K562 (cell line): ENCODE measurements around the gene TMPO. TPM values are rescaled to one million over a fixed set of nuclear protein-coding genes. Genes with fewer than 3 reads are reported as not detected.

ENCODE experiments used
- C11orf30 ChIP-seq: fragments of 450-650 bp; IDR thresholded peaks from 2 replicates; pipeline ENCODE4 v1.6.1; 2016; ENCODE audit warnings: low read depth, mild to moderate bottlenecking
- CCNT2 ChIP-seq: IDR thresholded peaks from 2 replicates; pipeline ENCODE4 v1.6.1; 2011; ENCODE audit warnings: borderline replicate concordance, low read depth, mild to moderate bottlenecking, moderate library complexity, mixed read lengths, low read length; ENCODE audit not compliant: insufficient read length; ENCODE audit errors: extremely low read depth
- CREB1 ChIP-seq, 2 experiments: sonication (generic) in 1 of 2; formaldehyde crosslinking in 1 of 2; IDR thresholded peaks; 2 replicates each; pipeline versions ENCODE4 v1.6.1 to v1.8.0; 2012 to 2022; ENCODE audit warnings: inconsistent platforms in 1 of 2, mild to moderate bottlenecking in 1 of 2, missing genetic modification reagents in 1 of 2, moderate library complexity in 1 of 2
- FIP1L1 ChIP-seq: fragments of 200-400 bp; formaldehyde crosslinking; IDR thresholded peaks from 2 replicates; pipeline ENCODE4 v1.6.1; 2018; ENCODE audit warnings: mild to moderate bottlenecking, low read depth, low read length; ENCODE audit not compliant: poor library complexity, severe bottlenecking
- HDAC3 ChIP-seq: fragments of 450-650 bp; IDR thresholded peaks from 2 replicates; pipeline ENCODE4 v1.6.1; 2018; ENCODE audit warnings: borderline replicate concordance, mild to moderate bottlenecking, moderate library complexity; ENCODE audit not compliant: partially characterized antibody
- HNRNPLL ChIP-seq: fragments of 200-400 bp; formaldehyde crosslinking; IDR thresholded peaks from 2 replicates; pipeline ENCODE4 v1.6.1; 2017; ENCODE audit warnings: low read length, low read depth, mild to moderate bottlenecking; ENCODE audit not compliant: poor library complexity, severe bottlenecking
- MBD2 ChIP-seq: sonication (generic); IDR thresholded peaks from 2 replicates; pipeline ENCODE4 v1.6.1; 2016; ENCODE audit warnings: low read depth, borderline replicate concordance
- RBBP5 ChIP-seq: fragments of 200-600 bp; sonication (generic); IDR thresholded peaks from 2 replicates; pipeline ENCODE4 v1.6.1; 2012; ENCODE audit warnings: borderline replicate concordance, mild to moderate bottlenecking, low read length, control low read depth, inconsistent platforms; ENCODE audit not compliant: insufficient read depth, poor library complexity, severe bottlenecking
- RBFOX2 ChIP-seq: fragments of 200-400 bp; formaldehyde crosslinking; IDR thresholded peaks from 2 replicates; pipeline ENCODE4 v1.6.1; 2017; ENCODE audit warnings: low read depth, mild to moderate bottlenecking, low read length, moderate library complexity
- STAT6 ChIP-seq: sonication (generic); formaldehyde crosslinking; IDR thresholded peaks from 2 replicates; pipeline ENCODE4 v1.8.1; 2023; ENCODE audit warnings: mild to moderate bottlenecking, missing genetic modification reagents
- TEAD2 ChIP-seq: fragments of 450-650 bp; IDR thresholded peaks from 2 replicates; pipeline ENCODE4 v1.6.1; 2016; ENCODE audit warnings: missing genetic modification characterization, control low read depth, missing compliant biosample characterization
- THAP12 ChIP-seq: fragments of 250-450 bp; sonication (Bioruptor Pico); IDR thresholded peaks from 2 replicates; pipeline ENCODE4 v1.9.0; 2021; ENCODE audit warnings: mild to moderate bottlenecking, inconsistent platforms
- THRB ChIP-seq: fragments of 450-650 bp; formaldehyde crosslinking; conservative IDR thresholded peaks from 2 replicates; pipeline ENCODE4 v1.4.0; 2022; ENCODE audit warnings: mild to moderate bottlenecking, missing genetic modification characterization
- ZFP36 ChIP-seq: fragments of 150-350 bp; IDR thresholded peaks from 2 replicates; pipeline ENCODE4 v1.6.1; 2018; ENCODE audit warnings: low read length, low read depth; ENCODE audit not compliant: partially characterized antibody
- ZNF324 ChIP-seq: fragments of 250-450 bp; sonication (Bioruptor Pico); IDR thresholded peaks from 2 replicates; pipeline ENCODE4 v1.4.0; 2020; ENCODE audit warnings: mild to moderate bottlenecking
- ZNF445 ChIP-seq: fragments of 250-450 bp; sonication (Bioruptor Pico); IDR thresholded peaks from 2 replicates; pipeline ENCODE4 v1.4.0; 2020; ENCODE audit warnings: low read depth, mild to moderate bottlenecking, moderate library complexity
- polyA plus RNA-seq, 8 experiments: library from polyadenylated mRNA; depleted of rRNA in 4 of 8; stranded (reverse) in 5 of 8; unstranded in 3 of 8; fragments of >200 nt; fragmentation: Nextera tagmentation in 2 of 8; fragmentation: Illumina TruSeq in 1 of 8; extraction: Ambion mirVana in 2 of 8; extraction: Trizol in 1 of 8; gene quantifications; 2 replicates each; pipeline versions ENCODE4 v1.2.1 to v1.2.3, GENCODE V29; 2011 to 2014; ENCODE audit warnings: inconsistent platforms in 1 of 8, missing spikeins in 1 of 8
- total RNA-seq, 7 experiments: library from RNA; depleted of rRNA in 6 of 7; stranded (reverse); fragments of >200 nt in 6 of 7; fragmentation: Illumina TruSeq in 2 of 7; extraction: Trizol in 2 of 7; gene quantifications; 2 replicates each; pipeline versions ENCODE4 v1.2.1 to v1.2.3, GENCODE V29; 2011 to 2021; ENCODE audit warnings: low replicate concordance in 1 of 7

The TMPO gene
- total and polyA plus RNA-seq, 9 of the 15 experiments (the other 6 are each of a cell fraction or from before 2014, with no cell fraction given): 62.1 to 263 (median 182) TPM

GRCh38 chr12:98509063-98509462 lies 6.3 kb upstream of the TMPO start (continued):
- TF ChIP-seq RBBP5: no peak
- TF ChIP-seq ZNF445 (CRISPR knock-in tag): no peak
- TF ChIP-seq HDAC3: peak; percentile 85
- peak; percentile 77 for TF ChIP-seq CCNT2
- no peak for TF ChIP-seq STAT6 (CRISPR knock-in tag)
- 0 out of 2 replicates have a peak, but pooled peaks have one; percentile 42 for TF ChIP-seq MBD2
- no peak for TF ChIP-seq HNRNPLL
- no peak for TF ChIP-seq FIP1L1
- no peak for TF ChIP-seq CREB1 (IDR thresholded peaks at IDR 0.05)
- no peak for TF ChIP-seq CREB1 (CRISPR knock-in tag; IDR thresholded peaks at IDR 0.05)
- TF ChIP-seq TEAD2 (tag): no peak
- no peak for TF ChIP-seq RBFOX2
- no peak for TF ChIP-seq ZFP36
- TF ChIP-seq C11orf30: peak; percentile 67; the same call in 1 of the 2 replicates
- TF ChIP-seq THRB (CRISPR knock-in tag): no peak
- no peak for TF ChIP-seq THAP12
- TF ChIP-seq ZNF324 (CRISPR knock-in tag): no peak
